Adrenal gland (tissue), 12 donors: Measurements from ENCODE around the gene CDC14B. TPM values are rescaled to one million over a fixed set of nuclear protein-coding genes. Genes with fewer than 3 reads are reported as not detected.
"Not testable (repeated sequence)": the region's sequence is repeated elsewhere in the genome, so short reads cannot be mapped to it uniquely, and the experiment has no call there.

Experiments
- DNase-seq, 7 donors: peaks; one replicate each; pipeline ENCODE4 v3.0.0-alpha.2; 2019 to 2020
- H3K27ac ChIP-seq, 5 donors: fragments of 200-600 bp; sonication (generic) in 4 of 5; 1 replicate in 3 of 5; 2 replicates in 2 of 5; pipeline versions ENCODE4 v1.5.1 to v1.8.0; 2016 to 2020; ENCODE audit warnings: mild to moderate bottlenecking in 1 of 5
- H3K27me3 ChIP-seq: fragments of 200-600 bp; 2 replicates; pipeline ENCODE4 v1.8.0; 2021
- H3K36me3 ChIP-seq, 2 donors: fragments of 200-600 bp; replicated peaks in 1 of 2; 1 replicate in 1 of 2; 2 replicates in 1 of 2; pipeline versions ENCODE4 v1.5.1 to v1.8.0; 2018 to 2022
- H3K4me1 ChIP-seq, 2 donors: fragments of 200-600 bp; replicated peaks in 1 of 2; 1 replicate in 1 of 2; 2 replicates in 1 of 2; pipeline versions ENCODE4 v1.5.1 to v1.8.0; 2018 to 2021
- H3K4me3 ChIP-seq, 4 donors: fragments of 200-600 bp; sonication (generic) in 3 of 4; one replicate each; pipeline ENCODE4 v1.5.1; 2016 to 2018
- H3K9me3 ChIP-seq, 3 donors: fragments of 200-600 bp; sonication (generic) in 1 of 3; replicated peaks in 1 of 3; 1 replicate in 2 of 3; 2 replicates in 1 of 3; pipeline versions ENCODE4 v1.5.1 to v1.8.0; 2016 to 2021
- CTCF ChIP-seq, 6 experiments: fragments of 450-650 bp in 4 of 6; fragments of 200-600 bp in 2 of 6; sonication (generic) in 1 of 6; IDR thresholded peaks; 1 replicate in 5 of 6; 2 replicates in 1 of 6; pipeline versions ENCODE4 v1.5.1 to v1.8.0; 2016 to 2021; ENCODE audit warnings: antibody characterized with exemption in 6 of 6, mild to moderate bottlenecking in 2 of 6, moderate library complexity in 1 of 6
- POLR2A ChIP-seq, 2 donors: fragments of 450-650 bp; IDR thresholded peaks; one replicate each; pipeline ENCODE4 v1.6.1; 2017; ENCODE audit warnings: antibody characterized with exemption in 2 of 2, mild to moderate bottlenecking in 2 of 2, moderate library complexity in 1 of 2
- WGBS, 4 donors: extraction: QIAGEN DNeasy Blood & Tissue Kit in 2 of 4; methylation state at CpG; one replicate each; pipeline versions ENCODE4 v1.1.5 to v1.1.7; 2013 to 2017; 5-methylcytosine and 5-hydroxymethylcytosine counted together
- intact Hi-C, 2 donors: fragments of 100-400 bp; cut with DNase I; formaldehyde crosslinking; loops; one replicate each; pipeline versions ENCODE4 v1.14.1 to v1.15.0; 2022 to 2023
- polyA plus RNA-seq, 3 donors: library from polyadenylated mRNA; stranded (reverse); fragments of 200-250 nt in 2 of 3; fragments of 350-450 nt in 1 of 3; fragmentation: Illumina TruSeq in 1 of 3; extraction: RNeasy Lipid Tissue Mini Kit (QIAGEN cat#74804) in 1 of 3; gene quantifications; one replicate each; pipeline ENCODE4 v1.2.3, GENCODE V29; 2013 to 2014
- total RNA-seq, 9 donors: library from RNA; depleted of rRNA in 4 of 9; stranded (reverse); fragments of >200 nt in 4 of 9; fragments of 120-200 nt in 1 of 9; fragmentation: NEBNext Ultra II Directional in 1 of 9; extraction: Animal tissue kit (Norgen Biotek cat#: 25700) in 1 of 9; gene quantifications; one replicate each; pipeline versions ENCODE4 v1.1.0 to v1.2.4, GENCODE V29; 2013 to 2023
- donor health status: healthy with polysubstance abuse.
- donor health status: Bipolar disorder and iron deficiency.
- donor health status: DM: yes; HTN: yes; CAD: no.
- donor health status: DM: no; HTN: no; CAD: no.
- donor health status: DM: no; HTN: no; CAD: no.
- donor health status: DM: yes; HTN: yes; CAD: no.

CDC14B gene
- total and polyA plus RNA-seq, 12 donors = 2.1 to 19.1 (median 10.2) TPM

- peaks cover 0 to 5% of the 10 kb centered on the region in 2 donors for H3K4me1 ChIP-seq
- H3K36me3 ChIP-seq = no peaks in the 10 kb centered on the region
- no peak for DNase-seq
- 84 to 97% (median 94%) methylated on average over 5 of the region's 5 CpGs for WGBS, 4 donors
- peak overlapping the region in 2 of 5 donors; percentile 2 to 45 for H3K27ac ChIP-seq
- H3K9me3 ChIP-seq = no peaks in the 10 kb centered on the region
- intact Hi-C loops = no loop called here
- H3K27me3 ChIP-seq = no peaks in the 10 kb centered on the region
- TF ChIP-seq POLR2A (IDR thresholded peaks at IDR 0.05) (no peak), CTCF (IDR thresholded peaks at IDR 0.05) (no peak)
- no peak overlapping the region for H3K4me3 ChIP-seq
Observed at GRCh38 chr9:96509026-96509425, 110.6 kb downstream of the CDC14B start.

GRCh38 chr9:96508227-96508940, 111.3 kb downstream of the CDC14B start:
- no peak for DNase-seq
- Histone ChIP-seq H3K36me3 (no peaks in the 10 kb centered on the region), H3K27ac (peak overlapping the region in 3 of 5 donors; percentile 2 to 48 (median 45)), H3K27me3 (no peaks in the 10 kb centered on the region), H3K4me3 (no peak overlapping the region), H3K4me1 (peaks cover 0 to 5% of the 10 kb centered on the region in 2 donors), H3K9me3 (no peaks in the 10 kb centered on the region)
- WGBS, 4 donors = 78 to 87% (median 82%) methylated on average over 14 of the region's 14 CpGs
- TF ChIP-seq POLR2A (IDR thresholded peaks at IDR 0.05) = no peak
- TF ChIP-seq CTCF (IDR thresholded peaks at IDR 0.05) = no peak
- intact Hi-C loops = no loop called here

- peak overlapping the region in 1 of 5 donors; percentile 0 for H3K27ac ChIP-seq
- no peaks in the 10 kb centered on the region for H3K9me3 ChIP-seq
- peaks cover 0 to 5% of the 10 kb centered on the region in 2 donors for H3K4me1 ChIP-seq
- intact Hi-C loops = no loop called here
- TF ChIP-seq POLR2A (IDR thresholded peaks at IDR 0.05) (no peak), CTCF (IDR thresholded peaks at IDR 0.05) (no peak)
- H3K4me3 ChIP-seq = no peak overlapping the region
- no peaks in the 10 kb centered on the region for H3K27me3 ChIP-seq
- H3K36me3 ChIP-seq = no peaks in the 10 kb centered on the region
- no peak for DNase-seq
- 80 to 90% (median 84%) methylated on average over 12 to 13 of the region's 13 CpGs for WGBS, 4 donors
Observed at GRCh38 chr9:96505316-96505991, 114.2 kb downstream of the CDC14B start.

GRCh38 chr9:96503918-96504317, 115.7 kb downstream of the CDC14B start:
- intact Hi-C loops = no loop called here
- Histone ChIP-seq H3K27me3 (no peaks in the 10 kb centered on the region), H3K36me3 (no peaks in the 10 kb centered on the region), H3K9me3 (no peaks in the 10 kb centered on the region), H3K4me1 (no peaks in the 10 kb centered on the region), H3K27ac (no peak overlapping the region), H3K4me3 (no peak overlapping the region)
- 92 to 95% (median 94%) methylated on average over 11 of the region's 11 CpGs for WGBS, 4 donors
- DNase-seq = no peak
- TF ChIP-seq POLR2A (IDR thresholded peaks at IDR 0.05) (no peak), CTCF (IDR thresholded peaks at IDR 0.05) (no peak)

- intact Hi-C loops, H3K27ac ChIP-seq, H3K4me1 ChIP-seq, H3K27me3 ChIP-seq, H3K36me3 ChIP-seq, H3K4me3 ChIP-seq, DNase-seq, H3K9me3 ChIP-seq: not testable (repeated sequence)
Observed at GRCh38 chr9:96503374-96503748, 116.3 kb downstream of the CDC14B start.
